Activated CD4-positive, alpha-beta T cell treated with anti-CD3 and anti-CD28 coated beads, Interleukin-2, amount 50 U/mL, for 24 hours (primary cell): Measurements from ENCODE around the gene PHF21B.

ENCODE experiments used
- DNase-seq, 2 donors: peaks; one replicate each; pipeline ENCODE4 v3.0.0-alpha.2; 2020; ENCODE audit warnings: low read depth in 1 of 2, low spot score in 1 of 2

The PHF21B gene

DNA sequence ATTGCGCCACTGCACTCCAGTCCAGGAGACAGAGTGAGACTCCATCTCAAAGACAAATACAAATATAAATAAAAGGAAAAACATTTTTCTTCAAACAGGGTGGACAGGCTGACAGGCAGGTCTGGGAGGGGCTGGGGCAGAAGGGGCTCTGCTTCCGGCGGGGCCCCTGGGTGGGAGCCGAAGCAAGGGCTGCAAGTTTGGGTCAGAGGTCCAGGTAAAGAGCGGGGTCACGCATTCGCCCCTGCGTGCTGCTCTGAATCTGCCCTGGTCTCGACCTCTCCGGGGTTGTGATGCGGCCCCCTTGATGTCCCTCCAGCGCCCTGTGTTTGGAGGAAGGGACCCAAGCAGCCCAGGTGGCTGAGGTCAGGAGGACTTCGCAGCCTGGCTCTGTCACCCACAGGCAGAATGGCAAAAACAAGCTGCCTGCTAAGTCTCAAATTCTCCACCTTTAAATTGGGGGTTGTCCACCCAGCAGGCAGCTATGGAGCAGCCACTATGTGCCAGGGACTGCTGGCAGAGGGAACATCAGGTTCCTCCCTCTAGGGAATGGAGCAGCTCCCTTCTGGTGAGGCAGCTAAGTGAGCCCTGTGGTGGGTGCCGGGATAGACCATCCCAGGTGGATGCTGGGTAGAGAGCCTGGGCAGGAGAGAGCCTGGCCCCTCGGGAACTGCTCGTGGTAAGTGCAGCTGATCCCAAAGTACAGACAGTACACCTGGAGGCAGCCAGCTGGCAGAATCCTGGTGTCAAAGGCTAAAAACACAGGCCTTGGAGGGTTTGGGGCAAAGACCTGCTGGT is 10.3 kb upstream of the PHF21B start:
- no peak for DNase-seq

DNA sequence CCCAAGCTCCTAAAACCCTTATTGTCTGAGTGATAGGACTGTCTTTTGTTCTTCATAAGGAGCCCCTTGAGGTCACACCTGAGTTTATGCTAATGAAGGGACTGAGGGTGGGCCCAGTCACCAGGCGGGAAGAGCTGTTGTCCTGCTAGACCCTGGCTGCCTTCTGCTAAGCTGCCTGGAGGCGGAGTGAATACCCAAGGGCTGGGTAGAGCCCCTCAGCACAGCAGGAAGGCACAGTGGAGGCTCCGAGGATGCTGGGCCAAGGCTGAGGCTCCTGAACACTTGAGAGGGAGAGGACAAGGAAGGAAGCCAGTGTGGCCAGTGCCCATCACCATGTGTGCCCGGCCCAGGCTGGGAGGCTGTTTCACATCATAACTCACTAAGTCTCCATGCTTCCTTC is 4.8 kb upstream of the PHF21B start:
- DNase-seq: no peak

DNA sequence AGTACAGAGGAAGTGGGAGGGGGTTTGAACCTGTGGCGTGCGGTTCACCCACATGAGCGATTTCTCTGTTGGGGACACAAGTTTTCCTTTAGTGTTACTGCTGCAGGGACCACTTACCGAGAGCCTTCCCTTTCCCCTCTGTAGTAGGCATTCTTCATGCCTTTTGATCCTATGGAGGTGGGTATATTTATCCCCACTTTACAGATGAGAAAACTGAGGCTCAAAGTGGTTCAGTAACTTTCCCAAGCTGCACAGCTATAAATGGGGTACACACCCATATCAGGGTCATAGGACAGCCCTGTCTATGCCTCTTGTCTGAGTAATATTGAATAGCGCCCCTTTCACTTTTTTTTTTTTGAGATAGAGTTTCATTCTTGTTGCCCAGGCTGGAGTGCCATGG is 3.3 kb upstream of the PHF21B start:
- no peak for DNase-seq

DNA sequence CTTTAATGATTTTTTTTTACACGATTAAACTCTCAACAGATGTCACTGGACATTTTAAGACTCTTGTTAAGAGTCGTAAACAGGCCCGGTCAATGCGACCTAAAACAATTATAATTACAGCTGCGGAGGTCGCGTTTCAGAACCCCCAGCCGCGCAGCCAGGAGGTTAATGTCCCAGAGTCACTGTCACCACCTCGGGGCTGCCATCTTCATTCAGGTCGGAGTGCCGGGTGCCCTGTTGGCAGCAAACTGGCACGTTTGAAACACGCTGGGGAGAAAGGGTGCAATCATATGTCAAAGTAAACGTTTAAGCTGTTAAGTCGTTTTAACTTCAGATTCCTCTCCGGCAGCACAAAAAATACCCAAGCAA is 711 bp upstream of the PHF21B start:
- DNase-seq: no peak

DNA sequence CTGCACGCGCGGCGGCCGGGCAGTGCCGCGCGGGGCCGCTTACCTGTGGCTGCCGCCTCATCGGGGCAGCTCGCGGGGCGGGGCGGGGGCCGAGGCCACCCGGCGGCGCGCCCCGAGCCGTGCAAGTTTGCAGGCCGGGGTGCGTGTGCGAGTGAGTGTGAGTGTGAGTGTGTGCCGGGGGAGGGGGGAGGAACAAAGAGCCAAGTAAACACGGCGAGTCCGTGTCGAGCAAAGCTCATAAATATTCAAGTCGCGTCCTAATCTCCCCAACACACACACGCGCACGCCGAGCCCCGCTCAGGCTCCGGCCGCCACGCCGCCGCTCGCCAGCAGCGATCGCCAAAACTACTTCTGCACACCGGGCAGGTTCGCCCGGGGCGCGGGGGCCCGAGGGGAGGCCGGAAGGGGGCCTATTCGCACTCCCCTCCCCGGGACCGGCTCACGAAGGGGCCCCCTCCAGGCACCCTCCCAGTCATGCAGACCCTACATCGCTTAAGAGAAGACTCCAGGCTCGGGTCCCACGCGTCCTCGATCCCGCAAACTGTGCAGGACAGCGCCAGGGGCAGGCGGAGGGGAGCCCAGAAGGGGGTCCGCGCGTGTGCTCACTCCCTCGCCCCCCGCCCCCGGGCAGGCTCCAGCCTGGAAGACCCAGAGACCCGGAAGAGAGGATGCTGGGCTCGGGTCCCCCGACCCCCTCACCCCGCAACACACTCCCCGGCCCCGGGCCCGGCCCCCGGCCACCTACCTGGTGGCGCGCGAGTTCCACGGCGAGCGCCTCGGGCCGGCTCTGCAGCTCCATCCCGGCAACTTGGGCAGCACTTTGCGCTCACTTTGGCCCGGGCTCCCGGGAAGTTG is 827 bp downstream of the PHF21B start:
- no peak for DNase-seq

DNA sequence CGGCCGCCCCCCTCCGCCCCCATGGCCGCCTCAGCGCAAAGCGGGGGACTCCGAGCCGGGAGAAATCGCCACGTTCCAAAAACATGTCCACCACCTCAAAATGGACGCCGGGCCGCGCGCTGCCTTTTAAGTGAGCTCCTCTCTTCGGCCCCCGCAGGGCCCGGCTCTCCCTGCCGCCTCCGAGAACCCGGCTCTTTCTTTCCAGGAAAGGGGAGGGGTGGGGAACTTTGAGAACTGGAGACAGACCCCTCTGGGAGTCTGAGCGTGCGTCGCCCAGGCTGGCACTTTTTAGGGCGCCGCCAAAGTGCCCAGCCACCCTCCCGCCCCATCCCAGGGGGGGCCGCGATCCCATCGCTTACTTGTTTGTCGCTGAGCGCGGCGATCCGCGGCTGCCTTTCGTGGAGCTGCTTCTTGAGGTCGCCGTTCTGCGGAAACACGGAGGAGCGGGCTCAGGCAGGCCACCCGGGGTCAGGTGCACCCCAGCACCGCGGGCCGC is 1.6 kb downstream of the PHF21B start:
- DNase-seq: no peak

DNA sequence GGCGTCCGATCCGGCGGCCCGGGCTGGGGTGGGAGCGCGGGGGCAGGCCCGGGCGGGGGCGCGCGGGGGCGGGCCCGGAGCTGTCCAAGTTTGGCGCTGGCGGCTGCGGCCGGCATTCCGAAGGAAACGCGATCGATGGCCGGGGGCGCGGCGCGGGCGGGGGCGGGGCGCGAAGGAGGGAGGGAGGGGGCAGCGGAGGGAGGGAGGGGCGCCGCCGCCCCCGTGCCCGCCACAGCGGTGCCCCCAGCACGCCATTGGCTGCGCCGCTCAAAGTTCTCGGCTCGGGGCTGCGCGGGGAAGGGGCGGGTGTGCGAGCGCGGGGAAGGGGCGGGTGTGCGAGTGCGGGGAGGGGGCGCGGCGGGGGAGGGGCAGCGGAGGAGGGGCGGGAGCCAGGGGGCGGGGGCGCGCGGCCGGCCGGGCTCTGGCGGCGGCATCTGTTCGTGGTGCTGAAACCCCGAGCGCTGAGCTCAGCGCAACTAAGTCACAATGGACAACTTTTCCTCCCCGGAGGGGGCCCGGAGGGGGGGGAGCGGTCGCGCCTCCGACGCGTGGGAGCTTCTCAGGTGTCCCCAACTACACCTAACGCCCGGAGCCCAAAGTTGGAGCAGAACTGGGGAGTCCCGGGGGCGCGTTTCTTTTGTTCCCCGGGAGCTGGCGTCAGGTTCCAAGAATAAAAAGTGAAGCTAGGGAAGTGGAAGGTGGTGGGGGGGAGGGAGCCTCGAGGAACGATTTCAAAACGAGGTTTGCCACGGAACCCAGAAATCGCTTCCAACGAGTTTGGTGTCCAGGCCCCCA is 2.2 kb downstream of the PHF21B start:
- DNase-seq: no peak

DNA sequence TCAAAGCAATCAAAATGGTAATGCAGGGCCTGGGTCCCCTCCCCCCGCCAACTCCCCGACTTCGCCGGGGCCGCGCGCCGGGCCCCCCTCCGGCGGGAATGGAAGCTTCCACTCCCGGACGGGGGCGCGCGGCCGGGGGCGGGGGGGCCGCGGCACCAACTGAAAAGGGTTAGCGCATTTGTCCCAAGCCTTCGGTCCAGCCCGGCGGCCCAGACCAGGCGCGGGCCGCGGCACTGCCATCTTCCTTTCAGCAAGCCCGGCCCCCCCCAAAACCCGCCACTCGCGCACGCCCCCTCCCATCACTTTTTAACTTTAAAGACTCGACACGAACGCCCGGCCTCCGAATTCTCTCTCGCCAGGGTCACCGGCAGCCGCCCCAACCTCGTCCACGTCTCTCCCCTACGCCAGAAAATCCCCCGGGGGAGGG is 2.8 kb downstream of the PHF21B start:
- no peak for DNase-seq

DNA sequence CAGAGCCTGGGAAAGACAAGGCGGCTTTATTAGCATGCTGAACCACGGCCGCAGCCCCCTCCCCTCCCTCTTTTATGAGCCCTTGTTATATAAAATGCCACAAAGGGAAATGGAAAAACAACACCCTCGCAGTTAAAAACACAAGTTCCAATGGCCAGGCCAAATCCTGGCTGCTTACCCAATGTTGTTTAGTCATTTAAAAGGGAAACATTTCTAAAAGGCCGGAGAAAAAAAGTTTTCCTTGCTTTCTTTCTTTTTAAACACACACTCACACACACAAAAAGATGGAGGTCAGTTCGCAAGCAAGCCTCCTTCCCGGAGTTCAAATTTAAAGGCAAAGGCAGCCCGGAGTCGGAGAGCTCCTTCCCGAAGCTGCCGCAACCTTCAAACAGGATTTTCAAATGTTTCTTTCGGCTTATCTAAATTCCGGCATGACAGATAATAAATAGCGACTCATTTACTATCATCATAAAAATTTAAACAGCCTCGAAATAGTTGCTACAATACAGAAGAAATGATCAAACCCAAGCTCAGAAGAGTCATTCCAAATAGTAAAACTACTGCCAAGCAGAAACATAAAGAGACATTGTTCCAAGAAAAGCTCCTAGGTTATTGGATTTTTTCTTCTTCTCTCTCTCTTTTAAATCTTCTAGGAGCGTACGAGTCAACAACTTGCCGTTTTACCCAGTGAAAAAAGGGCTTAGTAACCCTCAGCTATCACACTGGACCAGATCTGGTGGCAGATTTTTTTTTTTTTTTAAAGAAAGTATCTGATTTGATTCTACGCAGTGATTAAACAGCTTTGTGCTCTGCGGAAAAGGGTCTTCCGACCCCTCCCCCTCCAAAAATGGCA is 3.5 kb downstream of the PHF21B start:
- no peak for DNase-seq

DNA sequence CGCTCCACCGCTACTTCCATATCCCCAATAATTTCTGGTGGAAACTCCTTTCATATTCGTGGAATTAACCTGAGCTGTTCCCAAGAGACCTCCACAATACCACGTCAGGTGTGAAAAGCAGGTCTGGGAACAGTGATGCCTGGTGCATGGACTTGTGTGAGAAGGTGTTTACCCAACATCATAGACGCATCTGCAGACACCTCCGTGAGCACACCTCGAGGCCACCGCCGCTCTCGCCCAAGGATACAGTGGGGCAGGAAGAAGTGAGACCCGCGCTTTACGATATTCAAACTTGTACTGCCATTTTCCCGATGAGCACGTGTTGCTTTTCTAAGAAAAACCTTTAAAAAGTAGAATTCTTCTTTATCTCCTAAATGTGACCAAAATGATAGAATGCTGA is 8.2 kb downstream of the PHF21B start:
- no peak for DNase-seq

DNA sequence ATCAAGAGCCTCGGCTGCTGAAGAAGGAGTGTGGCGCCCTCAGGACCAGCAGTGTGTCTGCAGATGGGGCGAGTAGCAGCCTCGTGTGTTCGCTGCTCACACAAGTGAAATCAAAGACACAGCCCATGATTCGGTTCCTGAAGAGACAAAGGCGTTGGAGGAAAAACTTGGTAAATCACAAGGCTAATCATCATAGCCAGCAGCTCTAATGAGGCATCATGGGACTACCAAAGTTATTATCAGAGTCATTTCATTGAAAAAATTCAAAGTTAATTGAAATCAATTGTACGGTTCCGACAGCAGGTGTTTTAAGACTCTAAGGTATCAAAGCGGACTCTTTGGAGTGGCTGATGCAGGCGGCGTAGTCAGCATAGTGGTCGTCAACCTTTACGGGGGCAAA is 9.5 kb downstream of the PHF21B start:
- no peak for DNase-seq

DNA sequence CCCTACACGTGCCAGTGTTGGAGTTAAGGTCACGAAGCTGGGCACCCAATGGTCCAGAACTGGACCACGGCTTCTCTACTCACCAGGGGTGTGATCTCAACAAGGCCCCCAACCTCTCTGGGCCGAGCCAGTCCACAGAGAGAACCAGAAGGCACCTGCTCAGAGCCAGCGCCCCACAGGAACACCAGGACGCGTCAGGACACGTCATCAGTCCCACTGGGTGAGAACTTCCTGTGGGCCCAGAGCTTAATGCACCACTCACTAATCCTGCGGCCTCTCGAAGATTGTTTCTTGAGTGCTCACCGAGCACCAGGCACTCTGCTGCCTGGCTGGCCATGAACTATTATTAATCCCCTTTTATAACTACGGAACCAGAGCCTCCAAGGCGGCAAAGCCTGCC is 10.1 kb downstream of the PHF21B start:
- no peak for DNase-seq

DNA sequence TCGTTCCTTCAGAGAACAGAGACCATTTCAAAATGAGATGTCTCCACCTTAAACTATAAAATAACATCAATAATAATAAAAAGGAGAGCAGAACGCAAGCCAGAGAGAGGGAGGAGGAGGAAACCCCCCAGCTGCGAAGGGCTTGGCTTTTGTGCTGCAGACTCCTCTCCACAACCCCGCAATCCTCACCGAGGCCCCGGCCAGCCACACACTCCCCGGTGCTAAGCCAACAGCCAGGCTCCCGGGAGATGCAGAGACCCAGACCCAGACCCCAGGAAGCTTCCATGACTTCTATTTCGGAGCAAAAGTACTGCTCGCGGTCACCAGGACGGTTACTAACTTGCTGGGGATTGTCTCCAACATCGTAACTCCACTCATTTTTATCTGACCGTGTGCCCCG is 10.6 kb downstream of the PHF21B start:
- DNase-seq: no peak

DNA sequence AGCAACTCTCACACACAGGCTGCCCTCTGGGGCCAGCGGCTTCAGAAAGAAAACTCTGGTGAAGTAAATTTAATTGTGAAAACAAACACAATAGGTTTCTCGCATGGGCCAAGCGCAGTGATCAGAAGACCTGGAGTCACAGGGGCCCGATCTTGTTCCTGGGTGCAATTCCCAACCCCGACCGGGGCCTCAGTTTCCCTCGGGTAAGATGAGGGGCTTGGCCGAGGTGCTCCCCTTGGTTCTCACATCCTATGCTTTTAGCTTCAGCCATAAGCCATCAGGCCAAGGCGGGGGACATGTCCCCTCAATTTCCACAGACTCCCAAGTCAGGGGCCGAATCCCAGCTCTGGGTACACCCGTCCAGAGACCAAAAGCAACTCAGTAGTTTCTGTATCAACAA is 11.5 kb downstream of the PHF21B start:
- no peak for DNase-seq

DNA sequence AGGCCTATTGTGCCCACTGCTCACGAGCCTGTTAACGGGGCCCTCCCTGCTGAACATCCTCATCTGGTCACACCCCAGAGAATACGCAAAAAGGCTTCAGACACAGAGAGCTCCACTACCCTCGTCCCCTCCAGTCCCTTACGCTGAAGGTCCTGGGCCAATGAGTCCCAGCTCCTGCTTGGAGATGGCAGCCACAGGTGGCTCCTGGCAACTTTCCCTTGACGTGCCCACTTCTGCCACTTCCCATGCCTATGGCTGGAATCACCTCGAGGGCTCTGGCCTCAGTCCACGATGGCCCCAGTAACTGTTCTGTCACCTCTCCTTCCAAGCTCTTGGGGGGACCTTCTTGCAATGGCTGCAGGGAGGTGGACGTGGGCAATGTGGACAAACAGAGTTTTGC is 12.7 kb downstream of the PHF21B start:
- DNase-seq: no peak

DNA sequence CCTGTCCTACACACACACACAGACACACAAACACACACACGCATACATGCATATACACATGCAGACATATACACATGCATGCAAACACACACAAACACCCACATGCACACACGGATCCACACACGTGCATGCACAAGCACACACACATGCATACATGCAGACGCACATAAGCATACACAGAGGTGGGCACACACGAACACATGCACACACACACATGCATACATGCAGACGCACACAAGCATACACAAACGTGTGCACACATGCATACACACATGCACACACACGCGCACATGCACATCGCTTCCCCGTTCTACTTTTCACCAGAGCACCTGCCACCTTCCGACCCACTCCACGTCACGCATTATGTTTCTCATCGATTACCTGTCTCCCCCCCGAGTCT is 13.2 kb downstream of the PHF21B start:
- DNase-seq: no peak

DNA sequence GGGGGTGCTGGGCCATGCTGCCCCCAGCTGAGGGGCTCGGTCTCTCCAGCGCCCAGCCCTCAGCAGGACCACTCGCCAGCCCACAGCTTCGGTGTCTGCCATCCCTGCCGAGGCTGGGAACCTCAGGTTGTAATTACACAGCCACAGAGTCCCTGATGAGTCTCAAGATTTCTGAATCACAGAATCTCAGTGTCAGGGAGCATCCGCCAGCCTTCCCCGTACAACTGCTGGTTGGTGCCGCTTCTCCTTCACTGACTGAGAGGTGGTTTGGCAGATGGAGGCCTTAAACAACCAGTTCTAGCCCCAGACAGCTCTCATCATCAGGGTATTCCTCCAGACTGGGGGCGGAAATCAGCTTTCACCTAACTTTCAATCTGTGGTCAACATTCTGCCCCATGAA is 13.7 kb downstream of the PHF21B start:
- DNase-seq: no peak

DNA sequence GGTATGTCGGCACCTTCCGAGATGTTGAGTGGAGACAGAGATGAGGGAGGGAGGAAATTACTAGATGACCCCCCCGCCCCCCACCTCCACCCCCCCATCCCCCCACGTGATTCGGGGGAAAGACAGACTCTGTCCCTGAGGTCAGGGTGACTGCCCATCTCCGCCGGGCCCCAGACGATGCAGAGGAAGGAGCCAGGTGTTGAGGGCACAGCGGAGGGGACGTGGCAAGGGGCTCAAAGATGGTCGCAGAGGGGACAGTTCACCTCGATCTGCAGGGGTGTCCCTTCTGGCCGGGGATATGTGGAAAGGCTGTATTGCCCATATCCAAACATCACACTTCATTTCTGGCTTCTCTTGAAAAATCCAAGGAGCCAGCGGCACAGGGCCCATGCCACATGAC is 14.1 kb downstream of the PHF21B start:
- no peak for DNase-seq

DNA sequence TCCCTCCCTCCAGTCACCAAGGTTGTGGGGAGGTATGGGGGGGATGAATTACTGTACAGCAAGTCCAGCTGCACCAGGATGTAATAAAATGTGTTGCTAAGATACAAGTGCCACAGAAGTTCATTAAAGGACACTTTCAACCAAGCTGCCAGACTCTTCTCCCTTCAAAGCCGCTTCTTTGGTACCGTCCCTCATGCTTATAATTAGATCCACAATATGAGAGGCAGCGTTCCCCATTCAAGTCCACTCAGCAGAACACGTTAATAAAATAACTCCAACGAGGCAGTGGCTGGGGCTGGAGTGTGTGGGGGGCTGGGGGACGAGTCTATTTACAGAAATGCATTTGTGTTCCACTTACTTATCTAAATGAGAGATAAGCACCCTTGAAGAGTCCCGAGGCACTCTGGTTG is 14.7 kb downstream of the PHF21B start:
- DNase-seq: no peak

DNA sequence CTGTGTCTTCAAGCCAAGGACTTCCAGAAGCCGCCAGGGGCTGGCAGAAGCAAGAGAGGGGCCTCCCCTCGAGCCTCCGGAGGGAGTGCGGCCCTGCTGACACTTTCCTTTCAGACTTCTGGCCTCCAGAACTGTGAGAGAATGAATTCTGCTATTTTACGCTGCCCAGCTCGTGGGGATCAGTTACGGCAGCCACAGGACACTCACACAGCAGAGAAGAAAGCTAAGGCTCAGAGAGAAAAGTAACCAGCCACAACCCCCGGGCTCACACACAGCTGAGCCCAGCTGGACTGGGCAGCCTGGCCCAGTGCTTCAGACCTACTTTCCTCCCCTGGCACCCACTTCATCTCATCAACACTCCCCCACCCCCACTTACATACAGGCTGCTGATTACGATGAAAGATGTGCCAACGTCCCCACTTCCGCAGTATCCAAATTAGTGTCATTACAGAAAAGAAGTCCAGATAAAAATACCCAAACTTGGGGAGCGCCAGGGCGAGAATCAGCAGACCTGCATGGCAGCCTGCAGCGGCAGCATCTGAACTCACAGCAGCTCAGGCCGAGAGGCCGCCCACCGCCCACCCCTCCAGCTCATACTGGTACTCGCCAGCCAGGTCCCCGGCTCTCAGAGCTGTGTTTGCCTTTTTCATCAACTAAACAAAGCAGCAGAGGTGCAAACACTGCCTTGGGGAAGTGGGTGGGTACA is 15.3 kb downstream of the PHF21B start:
- DNase-seq: no peak
